Stimulated activated CD4-positive, alpha-beta T cell treated with anti-CD3 and anti-CD28 coated beads, TNF-alpha, amount 100 ng/mL, for 1 hour (primary cell): ENCODE data around the gene PTGR1.
A peak's percentile ranks its signal among the peaks of the same experiment; 100 is the strongest.
"Not testable (repeated sequence)": the region's sequence is repeated elsewhere in the genome, so short reads cannot be mapped to it uniquely, and the experiment has no call there.

ENCODE experiments used
- DNase-seq, 3 donors: peaks; one replicate each; pipeline ENCODE4 v3.0.0-alpha.2; 2020; ENCODE audit warnings: low read depth in 3 of 3, low spot score in 1 of 3

The PTGR1 gene

GRCh38 chr9:111599092-111599954, at the start of gene PTGR1:
PTGR1 (minus strand) TSS chr9:111599647; CDS start chr9:111597422, 2,225 bp downstream.
- no peak for DNase-seq

- DNase-seq, result no peak
These were observed 49.6 kb upstream of the PTGR1 start for GRCh38 chr9:111649016-111649415.

GRCh38 chr9:111648066-111648465, 48.6 kb upstream of the PTGR1 start:
- no peak for DNase-seq

GRCh38 chr9:111646417-111646816, 47.0 kb upstream of the PTGR1 start:
- DNase-seq, result no peak

- no peak for DNase-seq
These were observed 46.4 kb upstream of the PTGR1 start for GRCh38 chr9:111645806-111646205.

- DNase-seq, result no peak
These were observed 44.8 kb upstream of the PTGR1 start for GRCh38 chr9:111644195-111644772.

GRCh38 chr9:111637421-111637950, 38.0 kb upstream of the PTGR1 start:
- no peak for DNase-seq

- no peak for DNase-seq
These were observed 35.4 kb upstream of the PTGR1 start for GRCh38 chr9:111634860-111635259.

GRCh38 chr9:111633389-111633736, 33.9 kb upstream of the PTGR1 start:
- DNase-seq, result no peak

GRCh38 chr9:111632695-111633388, 33.4 kb upstream of the PTGR1 start:
- no peak for DNase-seq

- no peak for DNase-seq
These were observed 32.6 kb upstream of the PTGR1 start for GRCh38 chr9:111632060-111632459.

GRCh38 chr9:111631214-111631971, 31.9 kb upstream of the PTGR1 start, which contains the start of gene DNAJC25:
DNAJC25 (plus strand) TSS chr9:111631334; CDS start chr9:111631408, 74 bp downstream.
- DNase-seq, result peak; percentile 86 to 95 (median 93)

GRCh38 chr9:111630964-111631213, 31.4 kb upstream of the PTGR1 start:
- no peak for DNase-seq

GRCh38 chr9:111630182-111630963, 30.9 kb upstream of the PTGR1 start:
- DNase-seq, result no peak

GRCh38 chr9:111628411-111628810, 29.0 kb upstream of the PTGR1 start:
- no peak for DNase-seq

GRCh38 chr9:111627260-111627963, 28.0 kb upstream of the PTGR1 start:
- no peak for DNase-seq

GRCh38 chr9:111622626-111623025, 23.2 kb upstream of the PTGR1 start:
- no peak for DNase-seq

GRCh38 chr9:111621895-111622480, 22.5 kb upstream of the PTGR1 start:
- no peak for DNase-seq

GRCh38 chr9:111617349-111617748, 17.9 kb upstream of the PTGR1 start:
- not testable (repeated sequence) for DNase-seq
